Tibial artery (tissue), 4 donors: ENCODE data around the gene ZNF839.
A peak's percentile ranks its signal among the peaks of the same experiment; 100 is the strongest.

Experiments used
- DNase-seq, 2 donors: peaks; one replicate each; pipeline ENCODE4 v3.0.0-alpha.2; 2019
- H3K27ac ChIP-seq, 2 donors: fragments of 200-600 bp; sonication (generic) in 1 of 2; 1 replicate in 1 of 2; 2 replicates in 1 of 2; pipeline ENCODE4 v1.5.1; 2018 to 2019; ENCODE audit warnings: mild to moderate bottlenecking in 1 of 2
- H3K27me3 ChIP-seq, 2 donors: fragments of 200-600 bp; sonication (generic) in 1 of 2; one replicate each; pipeline versions ENCODE4 v1.5.1 to v1.6.0; 2016 to 2019
- H3K36me3 ChIP-seq, 3 donors: fragments of 200-600 bp; sonication (generic) in 2 of 3; one replicate each; pipeline ENCODE4 v1.5.1; 2016 to 2019; ENCODE audit warnings: mild to moderate bottlenecking in 2 of 3
- H3K4me1 ChIP-seq, 4 donors: fragments of 200-600 bp; sonication (generic) in 2 of 4; 1 replicate in 3 of 4; 2 replicates in 1 of 4; pipeline ENCODE4 v1.5.1; 2016 to 2019
- H3K4me3 ChIP-seq, 2 donors: fragments of 200-600 bp; sonication (generic) in 1 of 2; 1 replicate in 1 of 2; 2 replicates in 1 of 2; pipeline ENCODE4 v1.5.1; 2018 to 2019; ENCODE audit warnings: mild to moderate bottlenecking in 2 of 2
- H3K9me3 ChIP-seq, 3 donors: fragments of 200-600 bp; sonication (generic) in 1 of 3; one replicate each; pipeline ENCODE4 v1.5.1; 2016 to 2019
- CTCF ChIP-seq, 2 experiments: fragments of 200-600 bp in 1 of 2; fragments of 450-650 bp in 1 of 2; IDR thresholded peaks; one replicate each; pipeline ENCODE4 v1.5.1; 2017 to 2019; ENCODE audit warnings: antibody characterized with exemption in 2 of 2, mild to moderate bottlenecking in 1 of 2, moderate library complexity in 1 of 2
- intact Hi-C: fragments of 100-400 bp; cut with DNase I; formaldehyde crosslinking; loops from one replicate; pipeline ENCODE4 v1.15.0; 2023; ENCODE audit warnings: low total_unique reads

The ZNF839 gene

GRCh38 chr14:102315121-102315520 lies 4.4 kb upstream of the ZNF839 start:
- no peak for DNase-seq
- no peak overlapping the region for H3K4me3 ChIP-seq
- H3K4me1 ChIP-seq, result peaks cover 0 to 36% (median 18%) of the 10 kb centered on the region in 4 donors
- intact Hi-C loops, result loop anchor here (5.0 to 10.0 kb wide), 2 partner anchors 170 to 1312 kb away; partner anchors contain the start of gene KLC1
- peak overlapping the region; percentile 94 to 97 for H3K27ac ChIP-seq
- TF ChIP-seq CTCF (IDR thresholded peaks at IDR 0.05), result no peak
- H3K27me3 ChIP-seq, result no peaks in the 10 kb centered on the region
- no peaks in the 10 kb centered on the region for H3K9me3 ChIP-seq
- no peaks in the 10 kb centered on the region for H3K36me3 ChIP-seq

GRCh38 chr14:102316338-102316742 lies 3.2 kb upstream of the ZNF839 start:
- peak; percentile 45 to 74 for DNase-seq
- Histone ChIP-seq H3K4me1 (peaks cover 0 to 45% (median 28%) of the 10 kb centered on the region in 4 donors), H3K36me3 (no peaks in the 10 kb centered on the region), H3K27me3 (no peaks in the 10 kb centered on the region), H3K27ac (peak overlapping the region; percentile 94 to 97), H3K9me3 (no peaks in the 10 kb centered on the region), H3K4me3 (peak overlapping the region; percentile 52 to 64)
- TF ChIP-seq CTCF (IDR thresholded peaks at IDR 0.05), result no peak
- intact Hi-C loops, result loop anchor here (5.0 to 10.0 kb wide), 2 partner anchors 172 to 1311 kb away; partner anchors contain the start of gene KLC1

GRCh38 chr14:102316743-102317563 lies 2.6 kb upstream of the ZNF839 start:
- DNase-seq, result peak; percentile 92 to 96
- H3K27ac ChIP-seq, result peak overlapping the region; percentile 94 to 97
- intact Hi-C loops, result loop anchor here (5.0 to 10.0 kb wide), 2 partner anchors 172 to 1310 kb away; partner anchors contain the start of gene KLC1
- peaks cover 0 to 45% (median 28%) of the 10 kb centered on the region in 4 donors for H3K4me1 ChIP-seq
- no peaks in the 10 kb centered on the region for H3K9me3 ChIP-seq
- H3K27me3 ChIP-seq, result no peaks in the 10 kb centered on the region
- peak; percentile 76 to 81 for TF ChIP-seq CTCF (IDR thresholded peaks at IDR 0.05)
- H3K36me3 ChIP-seq, result peaks cover 0 to 3% (median 0%) of the 10 kb centered on the region in 3 donors
- peak overlapping the region; percentile 52 to 64 for H3K4me3 ChIP-seq

- H3K9me3 ChIP-seq, result no peaks in the 10 kb centered on the region
- TF ChIP-seq CTCF (IDR thresholded peaks at IDR 0.05), result no peak
- intact Hi-C loops, result loop anchor here (5.0 to 10.0 kb wide), 2 partner anchors 173 to 1310 kb away; partner anchors contain the start of gene KLC1
- DNase-seq, result no peak
- H3K4me1 ChIP-seq, result peaks cover 0 to 45% (median 28%) of the 10 kb centered on the region in 4 donors
- no peaks in the 10 kb centered on the region for H3K27me3 ChIP-seq
- H3K4me3 ChIP-seq, result peak overlapping the region; percentile 52 to 64
- H3K27ac ChIP-seq, result peak overlapping the region; percentile 94 to 97
- H3K36me3 ChIP-seq, result peaks cover 0 to 4% (median 0%) of the 10 kb centered on the region in 3 donors
Observed at GRCh38 chr14:102317564-102318248, 1.8 kb upstream of the ZNF839 start.

- Histone ChIP-seq H3K9me3 (no peaks in the 10 kb centered on the region), H3K27ac (peak overlapping the region; percentile 94 to 97), H3K4me3 (peak overlapping the region; percentile 81), H3K4me1 (peaks cover 0 to 47% (median 32%) of the 10 kb centered on the region in 4 donors), H3K36me3 (peaks cover 0 to 4% (median 0%) of the 10 kb centered on the region in 3 donors), H3K27me3 (no peaks in the 10 kb centered on the region)
- no peak for DNase-seq
- no peak for TF ChIP-seq CTCF (IDR thresholded peaks at IDR 0.05)
- intact Hi-C loops, result loop anchor here (5.0 to 10.0 kb wide), 2 partner anchors 174 to 1308 kb away; partner anchors contain the start of gene KLC1
Observed at GRCh38 chr14:102318781-102319276, 717 bp upstream of the ZNF839 start.
